CD4-positive, alpha-beta T cell treated with Interleukin-12 subunit alpha and Interleukin-12 subunit beta, for 1 hour (primary cell): ENCODE data around the gene MOB3B.

Source experiments
- DNase-seq: peaks from one replicate; pipeline ENCODE4 v3.0.0-alpha.2; 2020

The MOB3B gene

GRCh38 chr9:27333241-27334052, 196.2 kb downstream of the MOB3B start:
- peak; percentile 49 for DNase-seq

GRCh38 chr9:27331393-27331792, 198.2 kb downstream of the MOB3B start:
- no peak for DNase-seq

- no peak for DNase-seq
Measured at GRCh38 chr9:27329291-27329690, 200.3 kb downstream of the MOB3B start.

GRCh38 chr9:27328483-27328882, 201.1 kb downstream of the MOB3B start:
- DNase-seq, result no peak

GRCh38 chr9:27311184-27311583, 218.4 kb downstream of the MOB3B start:
- DNase-seq, result no peak

- no peak for DNase-seq
Measured at GRCh38 chr9:27310582-27310981, 219.0 kb downstream of the MOB3B start.

- DNase-seq, result no peak
Measured at GRCh38 chr9:27308691-27309390, 220.8 kb downstream of the MOB3B start.

GRCh38 chr9:27304521-27304920, 225.1 kb downstream of the MOB3B start:
- DNase-seq, result no peak

- DNase-seq, result no peak
Measured at GRCh38 chr9:27303219-27303618, 226.4 kb downstream of the MOB3B start.

GRCh38 chr9:27297050-27297449, 232.6 kb downstream of the MOB3B start, which contains the start of gene EQTN:
EQTN (minus strand) TSS chr9:27297150; CDS start chr9:27297055, 95 bp downstream.
- DNase-seq, result no peak

- DNase-seq, result no peak
Measured at GRCh38 chr9:27293996-27294395, 235.6 kb downstream of the MOB3B start.

- no peak for DNase-seq
Measured at GRCh38 chr9:27292659-27293405, 236.8 kb downstream of the MOB3B start.

GRCh38 chr9:27291292-27291691, 238.3 kb downstream of the MOB3B start:
- DNase-seq, result no peak

GRCh38 chr9:27282269-27282668, 247.3 kb downstream of the MOB3B start:
- DNase-seq, result no peak

GRCh38 chr9:27280860-27281259, 248.8 kb downstream of the MOB3B start:
- DNase-seq, result no peak

- no peak for DNase-seq
Measured at GRCh38 chr9:27280249-27280648, 249.4 kb downstream of the MOB3B start.

GRCh38 chr9:27279611-27280010, 250.0 kb downstream of the MOB3B start:
- no peak for DNase-seq

GRCh38 chr9:27278374-27278773, 251.2 kb downstream of the MOB3B start:
- no peak for DNase-seq

GRCh38 chr9:27276193-27277030, 253.2 kb downstream of the MOB3B start:
- peak; percentile 42 for DNase-seq
